HepG2 (cell line): Measurements from ENCODE around the gene MRPS5. TPM values are rescaled to one million over a fixed set of nuclear protein-coding genes. Genes with fewer than 3 reads are reported as not detected.

Source experiments
- AKAP8 ChIP-seq: sonication (generic); formaldehyde crosslinking; IDR thresholded peaks from 2 replicates; pipeline ENCODE4 v1.5.1; 2020; ENCODE audit warnings: mild to moderate bottlenecking, missing genetic modification reagents
- EEA1 ChIP-seq: sonication (generic); formaldehyde crosslinking; IDR thresholded peaks from 2 replicates; pipeline ENCODE4 v1.5.1; 2020; ENCODE audit warnings: mild to moderate bottlenecking, missing genetic modification reagents, borderline replicate concordance
- HNF4G ChIP-seq, 2 experiments: sonication (generic) in 1 of 2; formaldehyde crosslinking in 1 of 2; IDR thresholded peaks; 2 replicates each; pipeline versions ENCODE4 v1.4.0 to v1.6.1; 2011 to 2020; ENCODE audit warnings: borderline replicate concordance in 2 of 2, low read depth in 2 of 2, mild to moderate bottlenecking in 2 of 2, low read length in 1 of 2, missing genetic modification reagents in 1 of 2, moderate library complexity in 1 of 2
- HOXA5 ChIP-seq: sonication (generic); formaldehyde crosslinking; IDR thresholded peaks from 2 replicates; pipeline ENCODE4 v1.4.0; 2020; ENCODE audit warnings: missing genetic modification reagents
- MED8 ChIP-seq: sonication (generic); formaldehyde crosslinking; IDR thresholded peaks from 2 replicates; pipeline ENCODE4 v1.8.1; 2023; ENCODE audit warnings: mild to moderate bottlenecking, missing genetic modification reagents; ENCODE audit not compliant: insufficient replicate concordance
- MIXL1 ChIP-seq: IDR thresholded peaks from 2 replicates; pipeline ENCODE4 v1.6.1; 2016
- MXI1 ChIP-seq: IDR thresholded peaks from 3 replicates; pipeline ENCODE4 v1.6.1; 2012; ENCODE audit warnings: low read depth, low read length, inconsistent platforms, borderline replicate concordance
- NFYC ChIP-seq: IDR thresholded peaks from 2 replicates; pipeline ENCODE4 v1.6.1; 2016; ENCODE audit warnings: missing genetic modification reagents, missing compliant biosample characterization
- PITX1 ChIP-seq: sonication (generic); formaldehyde crosslinking; IDR thresholded peaks from 2 replicates; pipeline ENCODE4 v1.5.1; 2020; ENCODE audit warnings: mild to moderate bottlenecking, missing genetic modification reagents
- SOX5 ChIP-seq: IDR thresholded peaks from 2 replicates; pipeline ENCODE4 v1.6.1; 2016; ENCODE audit warnings: borderline replicate concordance
- SRSF9 ChIP-seq: fragments of 200-400 bp; formaldehyde crosslinking; IDR thresholded peaks from 2 replicates; pipeline ENCODE4 v1.6.1; 2018; ENCODE audit warnings: borderline replicate concordance, mild to moderate bottlenecking, low read depth, low read length; ENCODE audit not compliant: insufficient read depth, poor library complexity, severe bottlenecking
- STAG1 ChIP-seq: sonication (generic); formaldehyde crosslinking; IDR thresholded peaks from 2 replicates; pipeline ENCODE4 v1.4.0; 2020; ENCODE audit warnings: missing genetic modification reagents
- ZBTB3 ChIP-seq: sonication (generic); formaldehyde crosslinking; IDR thresholded peaks from 2 replicates; pipeline ENCODE4 v1.4.0; 2020; ENCODE audit warnings: low read depth, mild to moderate bottlenecking, moderate library complexity, missing genetic modification reagents, borderline replicate concordance
- ZFP37 ChIP-seq: sonication (generic); formaldehyde crosslinking; IDR thresholded peaks from 2 replicates; pipeline ENCODE4 v1.4.0; 2020; ENCODE audit warnings: missing genetic modification reagents, borderline replicate concordance
- ZNF143 ChIP-seq: sonication (generic); formaldehyde crosslinking; IDR thresholded peaks from 2 replicates; pipeline ENCODE4 v1.4.0; 2020; ENCODE audit warnings: missing genetic modification reagents
- ZNF264 ChIP-seq: sonication (generic); formaldehyde crosslinking; IDR thresholded peaks from 2 replicates; pipeline ENCODE4 v1.4.0; 2020; ENCODE audit warnings: missing genetic modification reagents
- ZNF335 ChIP-seq: sonication (generic); formaldehyde crosslinking; IDR thresholded peaks from 2 replicates; pipeline ENCODE4 v1.4.0; 2020; ENCODE audit warnings: missing genetic modification reagents
- ZNF501 ChIP-seq: sonication (generic); formaldehyde crosslinking; IDR thresholded peaks from 2 replicates; pipeline ENCODE4 v1.5.1; 2020; ENCODE audit warnings: mild to moderate bottlenecking, moderate library complexity, missing genetic modification reagents
- ZNF605 ChIP-seq: sonication (generic); formaldehyde crosslinking; IDR thresholded peaks from 2 replicates; pipeline ENCODE4 v1.8.0; 2022; ENCODE audit warnings: mild to moderate bottlenecking, missing genetic modification reagents
- ZNF614 ChIP-seq: IDR thresholded peaks from 2 replicates; pipeline ENCODE4 v1.6.1; 2018; ENCODE audit warnings: missing biosample characterization, missing genetic modification reagents, inconsistent platforms, borderline replicate concordance
- ZNF678 ChIP-seq: sonication (generic); formaldehyde crosslinking; IDR thresholded peaks from 2 replicates; pipeline ENCODE4 v1.4.0; 2020; ENCODE audit warnings: mild to moderate bottlenecking, missing genetic modification reagents
- ZNF766 ChIP-seq: sonication (generic); formaldehyde crosslinking; IDR thresholded peaks from 2 replicates; pipeline ENCODE4 v1.5.0; 2020; ENCODE audit warnings: missing genetic modification reagents, borderline replicate concordance
- polyA plus RNA-seq, 8 experiments: library from polyadenylated mRNA; depleted of rRNA in 3 of 8; stranded (reverse) in 7 of 8; unstranded in 1 of 8; fragments of >200 nt; fragmentation: Illumina TruSeq in 4 of 8; extraction: Trizol in 4 of 8; gene quantifications; 2 replicates each; pipeline versions ENCODE4 v1.2.1 to v1.2.3, GENCODE V29; 2011 to 2016; ENCODE audit warnings: low read depth in 4 of 8, missing spikeins in 1 of 8, mixed read lengths in 1 of 8; ENCODE audit not compliant: insufficient read depth in 1 of 8
- total RNA-seq, 5 experiments: library from RNA; depleted of rRNA; stranded (reverse); fragments of >200 nt; fragmentation: Illumina TruSeq; extraction: Trizol; gene quantifications; 2 replicates each; pipeline ENCODE4 v1.2.3, GENCODE V29; 2016; ENCODE audit warnings: low read depth in 1 of 5
- TF ChIP-seq, protein P1 (sequence below): IDR thresholded peaks from 2 replicates; pipeline ENCODE4 v1.6.1; 2016; ENCODE audit warnings: missing compliant biosample characterization, missing genetic modification reagents, borderline replicate concordance
- TF ChIP-seq, protein P2 (sequence below): sonication (generic); formaldehyde crosslinking; conservative IDR thresholded peaks from 2 replicates; pipeline ENCODE4 v1.5.0; 2020; ENCODE audit warnings: missing genetic modification reagents
- TF ChIP-seq, protein P3 (sequence below): sonication (generic); formaldehyde crosslinking; conservative IDR thresholded peaks from 2 replicates; pipeline ENCODE4 v1.4.0; 2020; ENCODE audit warnings: missing genetic modification reagents

Gene MRPS5
- total and polyA plus RNA-seq, 2 of the 13 experiments (the other 11 are each of a cell fraction or from before 2014, with no cell fraction given): 98.8 to 134 TPM

DNA sequence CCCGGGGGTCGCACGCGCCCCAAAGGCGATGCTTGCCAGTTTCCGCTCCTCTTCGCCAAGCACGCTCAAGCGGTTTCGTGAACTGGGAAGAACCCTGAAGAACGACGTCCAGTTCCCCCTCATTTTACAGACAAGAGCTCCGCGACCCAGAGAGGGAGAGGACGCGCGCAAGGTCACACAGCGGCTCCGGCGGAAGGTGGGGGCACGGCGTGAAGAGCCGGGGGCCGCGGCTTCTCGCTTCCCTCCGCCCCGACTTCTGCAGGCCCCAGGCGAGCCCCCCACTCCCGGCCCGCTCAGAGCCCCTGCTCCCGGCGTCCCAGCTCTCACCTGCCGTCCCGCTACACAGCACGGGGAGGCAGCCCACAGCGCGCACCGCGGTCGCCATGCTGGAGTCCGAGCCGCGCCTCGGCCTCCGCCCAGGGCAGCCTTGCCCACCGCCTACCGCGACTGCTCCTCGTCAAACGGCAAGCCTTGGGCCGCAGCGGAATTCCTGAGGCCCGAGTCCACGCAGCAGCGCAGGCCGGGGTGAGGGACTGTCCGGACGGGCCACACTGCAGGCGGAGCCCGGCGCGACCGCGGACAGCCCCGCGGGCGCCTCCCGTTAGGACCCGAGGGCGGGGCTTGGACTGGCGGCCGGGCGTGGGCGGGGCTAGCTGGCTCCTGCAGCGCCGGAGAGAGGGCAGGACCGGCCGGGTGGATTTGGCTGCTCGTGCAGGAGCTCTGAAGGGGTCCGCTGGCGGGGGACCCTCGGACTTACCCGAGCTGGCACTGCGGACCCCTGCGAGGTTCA lies at the start of gene MRPS5 (continued):
- TF ChIP-seq, protein P1, sequence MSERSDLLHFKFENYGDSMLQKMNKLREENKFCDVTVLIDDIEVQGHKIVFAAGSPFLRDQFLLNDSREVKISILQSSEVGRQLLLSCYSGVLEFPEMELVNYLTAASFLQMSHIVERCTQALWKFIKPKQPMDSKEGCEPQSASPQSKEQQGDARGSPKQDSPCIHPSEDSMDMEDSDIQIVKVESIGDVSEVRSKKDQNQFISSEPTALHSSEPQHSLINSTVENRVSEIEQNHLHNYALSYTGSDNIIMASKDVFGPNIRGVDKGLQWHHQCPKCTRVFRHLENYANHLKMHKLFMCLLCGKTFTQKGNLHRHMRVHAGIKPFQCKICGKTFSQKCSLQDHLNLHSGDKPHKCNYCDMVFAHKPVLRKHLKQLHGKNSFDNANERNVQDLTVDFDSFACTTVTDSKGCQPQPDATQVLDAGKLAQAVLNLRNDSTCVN (CRISPR knock-in tag): peak; percentile 63; the same call in 1 of the 2 replicates
- TF ChIP-seq ZNF766 (no peak; the same call in 1 of the 2 replicates), SRSF9 (no peak), ZBTB3 (peak; percentile 83), MED8 (CRISPR knock-in tag) (peak; percentile 83), ZNF501 (CRISPR knock-in tag) (peak; percentile 96), HOXA5 (CRISPR knock-in tag) (peak; percentile 92), MIXL1 (CRISPR knock-in tag) (no peak), AKAP8 (CRISPR knock-in tag) (peak; percentile 93), SOX5 (peak; percentile 52; the same call in 1 of the 2 replicates), ZNF678 (peak; percentile 91; the same call in 1 of the 2 replicates), STAG1 (CRISPR knock-in tag) (no peak), EEA1 (CRISPR knock-in tag) (peak; percentile 87; the same call in 1 of the 2 replicates), ZNF335 (CRISPR knock-in tag) (peak; percentile 99), ZNF143 (peak; percentile 33; the same call in 1 of the 2 replicates), HNF4G (IDR thresholded peaks at IDR 0.05; ENCODE audit: borderline replicate concordance, low read depth, low read length) (no peak), HNF4G (CRISPR knock-in tag; IDR thresholded peaks at IDR 0.05; ENCODE audit: borderline replicate concordance, low read depth) (peak; percentile 70; the same call in 1 of the 2 replicates), NFYC (no peak), ZNF605 (CRISPR knock-in tag) (no peak), ZNF264 (CRISPR knock-in tag) (peak; percentile 84; the same call in 1 of the 2 replicates), ZNF614 (CRISPR knock-in tag) (peak; percentile 46; the same call in 1 of the 2 replicates), ZFP37 (CRISPR knock-in tag) (peak; percentile 83), MXI1 (no peak), PITX1 (CRISPR knock-in tag) (no peak; the same call in 1 of the 2 replicates)
- TF ChIP-seq, protein P2, sequence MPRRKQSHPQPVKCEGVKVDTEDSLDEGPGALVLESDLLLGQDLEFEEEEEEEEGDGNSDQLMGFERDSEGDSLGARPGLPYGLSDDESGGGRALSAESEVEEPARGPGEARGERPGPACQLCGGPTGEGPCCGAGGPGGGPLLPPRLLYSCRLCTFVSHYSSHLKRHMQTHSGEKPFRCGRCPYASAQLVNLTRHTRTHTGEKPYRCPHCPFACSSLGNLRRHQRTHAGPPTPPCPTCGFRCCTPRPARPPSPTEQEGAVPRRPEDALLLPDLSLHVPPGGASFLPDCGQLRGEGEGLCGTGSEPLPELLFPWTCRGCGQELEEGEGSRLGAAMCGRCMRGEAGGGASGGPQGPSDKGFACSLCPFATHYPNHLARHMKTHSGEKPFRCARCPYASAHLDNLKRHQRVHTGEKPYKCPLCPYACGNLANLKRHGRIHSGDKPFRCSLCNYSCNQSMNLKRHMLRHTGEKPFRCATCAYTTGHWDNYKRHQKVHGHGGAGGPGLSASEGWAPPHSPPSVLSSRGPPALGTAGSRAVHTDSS (CRISPR knock-in tag): no peak
- TF ChIP-seq, protein P3, sequence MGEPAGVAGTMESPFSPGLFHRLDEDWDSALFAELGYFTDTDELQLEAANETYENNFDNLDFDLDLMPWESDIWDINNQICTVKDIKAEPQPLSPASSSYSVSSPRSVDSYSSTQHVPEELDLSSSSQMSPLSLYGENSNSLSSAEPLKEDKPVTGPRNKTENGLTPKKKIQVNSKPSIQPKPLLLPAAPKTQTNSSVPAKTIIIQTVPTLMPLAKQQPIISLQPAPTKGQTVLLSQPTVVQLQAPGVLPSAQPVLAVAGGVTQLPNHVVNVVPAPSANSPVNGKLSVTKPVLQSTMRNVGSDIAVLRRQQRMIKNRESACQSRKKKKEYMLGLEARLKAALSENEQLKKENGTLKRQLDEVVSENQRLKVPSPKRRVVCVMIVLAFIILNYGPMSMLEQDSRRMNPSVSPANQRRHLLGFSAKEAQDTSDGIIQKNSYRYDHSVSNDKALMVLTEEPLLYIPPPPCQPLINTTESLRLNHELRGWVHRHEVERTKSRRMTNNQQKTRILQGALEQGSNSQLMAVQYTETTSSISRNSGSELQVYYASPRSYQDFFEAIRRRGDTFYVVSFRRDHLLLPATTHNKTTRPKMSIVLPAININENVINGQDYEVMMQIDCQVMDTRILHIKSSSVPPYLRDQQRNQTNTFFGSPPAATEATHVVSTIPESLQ (CRISPR knock-in tag): 0 out of 2 replicates have a peak, but pooled peaks have one; percentile 36
